ENCODE results near the gene LPP. TPM values are rescaled to one million over a fixed set of nuclear protein-coding genes. Genes with fewer than 3 reads are reported as not detected.
A peak's percentile ranks its signal among the peaks of the same experiment; 100 is the strongest.

Gene LPP
- total RNA-seq, 1 experiment from 2014 or later: 0.04 TPM

DNA sequence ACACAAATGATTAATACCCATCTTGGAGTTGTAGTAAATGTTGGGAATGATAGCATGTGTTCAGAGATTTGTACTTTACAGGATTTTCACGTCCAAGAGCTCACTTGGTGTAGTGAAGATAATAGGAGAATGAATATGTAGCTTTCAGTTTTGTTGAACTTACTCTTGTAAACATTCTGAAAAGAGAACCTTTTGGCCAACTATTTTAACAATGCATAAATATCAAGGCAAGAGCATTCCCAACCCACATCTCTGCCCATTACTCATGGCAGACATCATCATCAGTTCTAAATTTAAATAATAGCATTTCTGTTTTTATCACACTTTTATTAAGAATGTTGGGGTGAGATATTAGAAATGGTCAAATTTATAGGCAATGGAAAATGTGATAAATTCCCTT lies 552.6 kb downstream of the LPP start:
- Histone ChIP-seq H3K4me3 (no peak overlapping the region), H3K27ac (no peak overlapping the region), H3K4me1 (no peaks in the 10 kb centered on the region), H3K9me3 (replicated peaks) (no peaks in the 10 kb centered on the region), H3K36me3 (no peaks in the 10 kb centered on the region), H3K27me3 (no peaks in the 10 kb centered on the region)
- no peak for DNase-seq

DNA sequence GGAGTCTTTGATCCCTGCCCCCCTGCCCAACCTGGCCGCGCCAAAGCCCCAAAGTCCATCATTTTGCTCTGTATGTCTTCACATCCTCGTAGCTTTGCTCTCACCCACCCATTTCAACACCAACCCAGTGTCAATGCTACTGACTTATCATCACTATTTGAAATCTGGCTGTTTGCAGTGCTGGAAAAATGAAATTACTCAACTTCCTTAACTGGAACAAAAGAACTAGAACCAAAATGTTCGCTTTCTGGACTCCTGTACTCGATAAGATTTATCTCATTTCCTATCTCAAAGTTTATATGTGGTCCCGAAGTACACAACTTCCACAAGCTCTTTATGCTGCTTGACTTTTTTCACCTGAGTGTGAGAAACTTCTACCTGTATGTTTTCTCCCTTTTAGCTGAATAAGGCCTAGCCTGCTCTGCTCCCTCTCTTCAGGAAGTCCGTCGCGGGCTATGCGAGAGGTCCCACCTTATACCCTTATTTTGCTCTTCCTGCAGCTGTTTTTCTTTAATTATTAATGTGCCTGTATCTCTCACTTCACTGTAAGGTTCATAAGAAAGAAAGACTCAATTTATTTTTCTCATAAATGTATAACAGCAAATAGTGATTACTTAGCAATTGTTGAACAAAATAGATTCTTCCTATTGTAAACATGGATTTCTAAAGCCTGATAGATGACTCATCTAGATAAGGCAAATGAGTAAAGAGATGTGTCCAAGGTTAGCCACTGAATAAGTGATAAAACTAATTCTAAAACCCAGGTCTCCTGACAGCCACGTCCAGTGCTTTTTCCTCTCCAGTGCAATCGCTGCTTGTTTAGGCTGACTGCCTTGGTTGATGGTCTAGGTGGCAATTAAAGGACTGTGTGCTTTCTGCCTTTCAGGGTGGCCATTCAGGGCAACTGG lies 553.7 kb downstream of the LPP start:
- H3K4me3 ChIP-seq: no peak overlapping the region
- no peaks in the 10 kb centered on the region for H3K4me1 ChIP-seq
- H3K9me3 ChIP-seq (replicated peaks): no peaks in the 10 kb centered on the region
- H3K27me3 ChIP-seq: no peaks in the 10 kb centered on the region
- H3K36me3 ChIP-seq: no peaks in the 10 kb centered on the region
- no peak for DNase-seq
- H3K27ac ChIP-seq: no peak overlapping the region

DNA sequence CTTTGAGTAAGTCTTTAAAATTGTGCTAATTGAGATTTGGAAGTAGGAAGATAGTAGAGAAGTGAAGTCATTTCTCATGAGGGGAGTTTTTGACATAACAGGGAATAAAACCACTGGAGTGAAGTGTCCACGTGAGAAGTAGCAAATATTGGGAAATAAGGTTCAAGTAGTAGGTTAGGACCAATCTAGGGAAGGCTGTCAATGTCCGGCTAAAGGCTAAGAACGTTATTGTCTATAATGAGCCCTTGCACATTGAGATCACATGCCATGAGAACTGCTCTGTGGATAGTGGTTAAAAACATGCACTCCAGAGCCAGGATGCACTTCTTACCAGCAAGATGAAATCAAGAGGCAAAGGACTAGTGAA lies 557.9 kb downstream of the LPP start:
- H3K27ac ChIP-seq: no peak overlapping the region
- DNase-seq: no peak
- H3K36me3 ChIP-seq: no peaks in the 10 kb centered on the region
- H3K4me3 ChIP-seq: no peak overlapping the region
- no peaks in the 10 kb centered on the region for H3K9me3 ChIP-seq (replicated peaks)
- H3K27me3 ChIP-seq: no peaks in the 10 kb centered on the region
- H3K4me1 ChIP-seq: no peaks in the 10 kb centered on the region

DNA sequence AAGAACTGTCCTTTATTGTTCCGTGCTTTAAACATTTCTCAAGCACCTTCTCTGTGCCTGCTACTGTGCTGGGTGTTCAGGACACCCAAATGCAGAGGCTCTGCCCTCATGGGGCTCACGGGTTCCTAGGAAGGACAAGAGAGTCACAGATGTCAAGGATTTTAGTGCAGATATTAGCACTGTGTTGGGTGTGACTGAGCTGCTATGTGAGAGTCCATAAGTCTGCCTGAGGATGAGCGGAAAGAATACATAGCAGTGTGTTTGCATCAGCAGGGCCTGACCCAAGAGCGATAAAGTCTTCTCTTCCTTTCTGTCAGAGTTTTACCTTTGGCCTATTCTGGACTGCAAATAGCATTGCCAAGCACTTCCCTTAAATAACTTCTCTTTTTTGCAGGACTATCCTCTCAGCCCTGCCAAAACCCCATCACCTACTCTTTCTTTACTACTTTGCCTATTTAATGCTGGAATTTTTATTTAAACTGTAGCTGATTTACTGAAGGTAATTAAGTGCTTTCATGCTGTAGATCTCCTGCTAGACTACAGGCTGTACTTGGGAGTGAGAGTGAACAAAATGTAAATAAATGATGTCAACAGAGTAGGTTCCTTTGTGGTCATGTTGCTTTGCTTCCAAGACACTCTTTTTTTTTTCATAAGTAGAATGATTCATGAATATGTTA lies 558.4 kb downstream of the LPP start:
- Histone ChIP-seq H3K9me3 (replicated peaks) (no peaks in the 10 kb centered on the region), H3K27ac (no peak overlapping the region), H3K4me1 (no peaks in the 10 kb centered on the region), H3K36me3 (no peaks in the 10 kb centered on the region), H3K27me3 (no peaks in the 10 kb centered on the region), H3K4me3 (no peak overlapping the region)
- DNase-seq: no peak

DNA sequence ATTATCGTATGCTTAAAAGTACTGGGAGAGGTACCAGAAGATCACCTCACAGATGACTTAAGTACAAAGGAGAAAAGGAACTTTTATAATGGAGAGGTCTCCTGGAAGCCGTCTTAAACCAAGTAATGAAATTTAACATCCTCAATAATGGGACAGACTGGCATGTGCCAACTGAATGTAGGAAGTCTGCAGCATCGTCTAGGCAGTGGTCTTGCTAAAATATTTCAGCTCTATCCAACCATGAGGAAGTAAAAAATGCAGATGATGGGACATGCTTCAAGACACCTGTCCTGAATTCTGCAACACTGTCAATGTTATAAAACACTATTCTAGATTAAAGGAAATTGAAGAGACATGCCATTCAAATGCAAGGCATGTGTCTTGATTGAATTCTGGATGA lies 559.0 kb downstream of the LPP start:
- Histone ChIP-seq H3K36me3 (no peaks in the 10 kb centered on the region), H3K4me3 (no peak overlapping the region)
- no peak for DNase-seq

DNA sequence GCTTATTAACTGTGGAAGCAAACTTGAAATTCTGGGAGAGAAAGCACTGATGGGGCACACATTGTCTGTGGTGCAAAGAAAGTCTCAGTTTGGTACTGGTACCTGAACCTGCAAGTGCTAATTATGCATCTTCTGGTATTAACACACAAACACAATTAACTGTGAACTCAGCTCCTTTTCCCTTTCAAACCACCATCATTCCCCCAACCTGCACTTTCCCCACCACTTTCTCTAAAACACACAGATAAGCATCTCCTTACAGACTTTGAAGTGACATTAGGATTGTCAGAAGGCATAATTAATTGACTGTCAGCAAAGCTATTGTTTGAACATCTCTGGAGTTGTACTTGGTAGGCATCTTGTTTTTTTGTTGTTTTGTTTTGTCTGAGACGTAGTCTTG lies 565.6 kb downstream of the LPP start:
- Histone ChIP-seq H3K4me1 (no peaks in the 10 kb centered on the region), H3K36me3 (no peaks in the 10 kb centered on the region), H3K27me3 (no peaks in the 10 kb centered on the region), H3K9me3 (replicated peaks) (no peaks in the 10 kb centered on the region), H3K27ac (no peak overlapping the region), H3K4me3 (no peak overlapping the region)
- no peak for DNase-seq

More for the DNA sequence above, 559.0 kb downstream of the LPP start:
- Histone ChIP-seq H3K4me1 (no peaks in the 10 kb centered on the region), H3K27ac (no peak overlapping the region), H3K9me3 (replicated peaks) (no peaks in the 10 kb centered on the region), H3K27me3 (no peaks in the 10 kb centered on the region)

DNA sequence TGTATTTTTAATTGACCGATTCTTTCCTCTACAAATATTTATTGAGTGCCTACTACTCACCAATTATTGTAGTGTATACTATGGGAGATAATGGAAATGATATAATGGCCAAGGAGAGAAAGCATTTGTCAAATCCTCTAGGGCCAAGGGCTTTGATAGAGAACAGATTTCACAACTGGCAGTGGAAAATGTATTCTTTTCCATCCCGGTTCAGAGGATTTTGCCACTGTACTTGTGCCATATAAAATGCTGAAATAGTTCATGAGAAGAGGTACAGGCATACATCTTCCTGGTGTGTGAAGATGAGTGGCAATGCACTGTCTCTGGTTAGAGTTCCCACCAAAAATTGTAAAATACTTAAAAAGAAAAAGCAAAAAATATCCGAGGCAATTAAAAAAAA lies 566.3 kb downstream of the LPP start:
- Histone ChIP-seq H3K27ac (no peak overlapping the region), H3K4me3 (no peak overlapping the region), H3K27me3 (no peaks in the 10 kb centered on the region), H3K9me3 (replicated peaks) (no peaks in the 10 kb centered on the region), H3K4me1 (no peaks in the 10 kb centered on the region), H3K36me3 (no peaks in the 10 kb centered on the region)
- no peak for DNase-seq

DNA sequence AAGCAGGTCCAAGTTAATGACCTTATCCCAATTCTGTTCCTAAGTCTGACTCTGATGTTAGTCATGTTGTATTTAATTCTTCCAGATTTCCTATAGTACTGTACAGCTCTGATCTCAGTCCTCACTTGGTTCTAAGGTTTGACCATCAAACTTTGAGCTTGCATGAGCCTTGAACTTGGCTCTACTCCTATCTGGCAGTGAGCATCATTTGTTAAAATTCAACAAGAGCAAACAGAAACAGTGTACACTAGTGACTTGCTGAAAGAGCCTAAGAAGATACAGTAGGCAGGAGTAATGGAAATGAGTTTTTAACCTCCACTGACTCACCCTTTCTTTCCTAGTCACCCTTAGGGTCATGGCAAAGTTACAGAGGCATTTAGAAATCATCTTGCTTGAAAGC lies 566.7 kb downstream of the LPP start:
- Histone ChIP-seq H3K27me3 (no peaks in the 10 kb centered on the region), H3K9me3 (replicated peaks) (no peaks in the 10 kb centered on the region), H3K27ac (no peak overlapping the region), H3K36me3 (no peaks in the 10 kb centered on the region), H3K4me1 (no peaks in the 10 kb centered on the region), H3K4me3 (no peak overlapping the region)
- DNase-seq: no peak

DNA sequence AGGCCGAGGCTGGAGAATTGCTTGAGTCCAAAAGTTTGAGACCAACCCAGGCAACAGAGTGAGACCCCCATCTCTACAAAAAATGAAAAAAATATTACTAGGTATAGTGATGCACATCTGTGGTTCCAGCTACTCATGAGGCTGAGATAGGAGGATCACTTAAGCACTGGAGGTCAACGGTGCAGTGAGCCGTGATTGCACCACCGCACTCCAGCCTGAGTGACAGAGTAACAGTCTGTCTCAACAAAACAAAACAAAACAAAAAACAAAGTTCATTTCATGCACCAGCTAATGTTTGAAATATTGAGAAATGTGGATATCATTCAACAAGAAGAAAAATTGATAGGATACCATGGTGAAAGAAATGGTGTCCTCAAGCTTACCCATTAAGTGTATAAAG lies 567.4 kb downstream of the LPP start:
- Histone ChIP-seq H3K36me3 (no peaks in the 10 kb centered on the region), H3K4me3 (no peak overlapping the region), H3K9me3 (replicated peaks) (no peaks in the 10 kb centered on the region), H3K4me1 (no peaks in the 10 kb centered on the region), H3K27ac (no peak overlapping the region), H3K27me3 (no peaks in the 10 kb centered on the region)
- DNase-seq: no peak

DNA sequence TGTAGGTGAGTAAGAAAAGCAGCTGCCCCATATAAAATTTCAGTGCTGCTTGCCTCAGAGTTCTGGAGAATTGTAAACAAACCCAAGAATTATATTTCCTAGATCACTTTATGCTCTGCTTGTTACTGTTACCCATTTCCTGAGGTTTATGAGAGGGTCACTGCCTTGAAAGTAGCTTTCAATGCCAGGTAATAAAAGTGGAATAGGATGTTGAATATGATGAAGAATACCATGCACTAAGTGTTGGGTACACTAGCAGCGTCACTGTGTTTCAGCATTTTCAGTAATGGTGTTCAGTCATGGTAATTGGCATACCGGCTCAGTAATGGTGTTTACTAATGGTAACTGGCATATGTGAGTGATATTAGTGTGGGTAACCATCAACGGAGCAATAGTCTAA lies 568.0 kb downstream of the LPP start:
- Histone ChIP-seq H3K27ac (no peak overlapping the region), H3K9me3 (replicated peaks) (no peaks in the 10 kb centered on the region), H3K36me3 (no peaks in the 10 kb centered on the region), H3K27me3 (no peaks in the 10 kb centered on the region), H3K4me1 (no peaks in the 10 kb centered on the region), H3K4me3 (no peak overlapping the region)
- no peak for DNase-seq

DNA sequence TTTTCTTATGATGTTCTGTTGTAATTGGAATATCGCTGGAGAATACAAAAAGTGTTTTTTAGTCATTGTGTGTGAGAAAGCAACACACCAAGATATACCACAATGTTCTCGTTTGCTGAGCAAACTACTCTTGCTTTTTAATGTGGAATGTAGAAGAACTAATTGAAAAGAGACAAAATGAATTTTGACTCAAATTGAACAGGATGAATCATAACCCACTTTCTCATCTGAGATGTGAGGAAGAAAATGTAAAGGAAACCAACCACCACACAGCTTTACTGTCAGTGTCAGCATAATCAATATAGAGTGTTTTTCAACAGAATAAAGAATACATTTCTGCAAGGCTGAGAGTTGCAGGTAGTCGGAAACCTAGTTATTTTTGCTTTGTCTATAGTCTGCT lies 569.0 kb downstream of the LPP start:
- Histone ChIP-seq H3K9me3 (replicated peaks) (no peaks in the 10 kb centered on the region), H3K27ac (no peak overlapping the region), H3K4me3 (no peak overlapping the region), H3K4me1 (no peaks in the 10 kb centered on the region), H3K27me3 (no peaks in the 10 kb centered on the region), H3K36me3 (no peaks in the 10 kb centered on the region)
- no peak for DNase-seq

DNA sequence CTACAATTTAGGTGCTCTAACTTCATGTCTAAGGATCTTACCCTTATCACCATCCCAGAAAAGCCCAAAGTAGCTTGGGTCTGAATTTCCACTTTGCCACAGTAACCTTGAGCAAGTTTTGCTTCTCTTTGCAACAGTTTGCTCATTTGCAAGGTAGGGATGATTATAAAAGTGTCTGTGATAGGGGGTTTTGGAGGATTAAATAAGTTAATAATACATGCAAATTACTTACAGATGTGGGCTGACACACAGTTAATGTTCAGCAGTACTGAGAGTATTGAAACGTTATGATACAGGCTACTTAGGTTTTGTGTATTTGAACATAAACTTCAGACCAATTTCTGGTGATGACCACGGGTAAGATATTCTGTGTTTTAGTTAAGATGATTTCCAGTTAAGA lies 573.1 kb downstream of the LPP start:
- no peak for DNase-seq
- H3K27me3 ChIP-seq: no peaks in the 10 kb centered on the region

DNA sequence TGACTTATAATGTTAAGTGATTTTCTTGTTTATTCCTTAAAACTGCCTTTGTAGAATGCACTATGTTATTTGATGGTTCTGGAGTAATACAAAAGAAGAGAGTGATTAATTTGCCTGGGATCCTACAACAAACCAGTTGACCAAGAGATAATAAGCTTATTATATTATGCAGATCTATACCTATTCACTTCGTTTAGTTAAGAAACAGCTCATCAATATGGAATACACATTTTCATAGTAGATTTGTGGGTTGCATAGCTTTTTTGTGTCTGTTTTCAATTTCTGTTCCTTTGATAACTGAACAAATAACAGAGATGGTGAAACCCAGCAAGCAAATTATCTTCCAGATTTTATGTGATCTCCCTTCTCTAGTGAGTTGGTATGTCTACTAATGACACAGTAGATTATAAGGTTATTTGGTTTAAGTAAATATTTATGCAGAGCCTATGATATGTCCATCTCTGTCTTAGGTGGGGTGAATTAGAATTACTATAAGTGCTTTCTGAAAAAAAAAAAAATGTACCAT lies 574.5 kb downstream of the LPP start:
- no peak for DNase-seq
- H3K27me3 ChIP-seq: no peaks in the 10 kb centered on the region
- H3K27ac ChIP-seq: no peak overlapping the region
- H3K4me1 ChIP-seq: no peaks in the 10 kb centered on the region
- H3K9me3 ChIP-seq (replicated peaks): no peaks in the 10 kb centered on the region
- H3K4me3 ChIP-seq: no peak overlapping the region
- no peaks in the 10 kb centered on the region for H3K36me3 ChIP-seq

More for the DNA sequence above, 573.1 kb downstream of the LPP start:
- no peaks in the 10 kb centered on the region for H3K4me1 ChIP-seq
- H3K36me3 ChIP-seq: no peaks in the 10 kb centered on the region
- no peak overlapping the region for H3K27ac ChIP-seq
- H3K4me3 ChIP-seq: no peak overlapping the region
- no peaks in the 10 kb centered on the region for H3K9me3 ChIP-seq (replicated peaks)

DNA sequence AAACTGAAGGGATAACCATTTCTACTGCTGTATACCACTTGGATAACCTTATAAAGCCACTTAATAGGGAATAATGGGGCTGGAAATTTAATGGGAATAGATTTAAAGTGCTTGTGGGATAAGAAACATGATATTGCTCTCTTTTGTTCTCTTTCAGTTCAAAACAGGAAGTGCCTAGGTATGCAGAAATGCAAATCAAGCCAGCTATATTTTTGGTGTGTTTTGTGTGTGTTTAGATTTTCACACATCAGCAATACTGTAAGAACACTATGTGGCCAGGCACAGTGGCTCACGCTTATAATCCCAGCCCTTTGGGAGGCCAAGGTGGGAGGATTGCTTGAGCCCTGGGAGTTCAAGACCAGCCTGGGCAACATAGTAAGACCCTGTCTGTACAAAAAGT lies 575.5 kb downstream of the LPP start:
- Histone ChIP-seq H3K4me1 (no peaks in the 10 kb centered on the region), H3K4me3 (no peak overlapping the region), H3K36me3 (no peaks in the 10 kb centered on the region), H3K27me3 (no peaks in the 10 kb centered on the region), H3K27ac (no peak overlapping the region), H3K9me3 (replicated peaks) (no peaks in the 10 kb centered on the region)
- no peak for DNase-seq

DNA sequence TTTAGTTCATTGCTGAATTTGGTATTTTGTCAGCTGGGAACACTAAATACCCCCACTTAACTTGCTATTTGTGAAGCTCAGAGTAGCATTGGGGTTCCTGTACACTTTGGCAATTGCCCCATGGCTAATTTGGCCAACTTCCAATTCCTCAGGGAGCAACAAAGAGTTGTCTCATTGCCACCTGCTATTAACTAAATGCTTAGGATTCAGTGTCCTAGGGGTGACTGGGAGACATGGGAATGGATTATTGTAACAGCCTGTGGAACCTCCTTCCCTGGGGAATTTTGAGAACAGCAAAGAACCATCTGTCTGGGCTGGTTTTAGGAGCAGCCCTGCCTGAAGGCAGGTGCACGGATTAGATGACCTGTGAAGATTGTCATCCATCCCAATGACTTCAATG lies 580.4 kb downstream of the LPP start:
- Histone ChIP-seq H3K36me3 (no peaks in the 10 kb centered on the region), H3K4me1 (no peaks in the 10 kb centered on the region), H3K9me3 (replicated peaks) (no peaks in the 10 kb centered on the region), H3K27ac (no peak overlapping the region), H3K4me3 (no peak overlapping the region), H3K27me3 (no peaks in the 10 kb centered on the region)
- peak; percentile 30 to 67 for DNase-seq

All from SJCRH30 (cell line).